Measurements from ENCODE around the gene FCHSD2. TPM values are rescaled to one million over a fixed set of nuclear protein-coding genes. Genes with fewer than 3 reads are reported as not detected.

The FCHSD2 gene
- total and polyA plus RNA-seq, 2 of the 13 experiments (the other 11 are each of a cell fraction or from before 2014, with no cell fraction given): 20.5 to 24.8 TPM

- TF ChIP-seq ZNF101 (CRISPR knock-in tag; IDR thresholded peaks at IDR 0.05; ENCODE audit: borderline replicate concordance, low read depth) (no peak), CSRNP1 (CRISPR knock-in tag; IDR thresholded peaks at IDR 0.05) (0 out of 2 replicates have a peak, but pooled peaks have one; percentile 45), ZNF382 (CRISPR knock-in tag; IDR thresholded peaks at IDR 0.05; ENCODE audit: borderline replicate concordance) (no peak), ZNF776 (CRISPR knock-in tag; IDR thresholded peaks at IDR 0.05) (no peak), ZNF556 (CRISPR knock-in tag; IDR thresholded peaks at IDR 0.05; ENCODE audit: borderline replicate concordance) (no peak), NFKB2 (CRISPR knock-in tag; IDR thresholded peaks at IDR 0.05; ENCODE audit: borderline replicate concordance) (no peak), ZNF383 (CRISPR knock-in tag; IDR thresholded peaks at IDR 0.05; ENCODE audit: borderline replicate concordance) (no peak; the same call in 1 of the 2 replicates), ZFAT (CRISPR knock-in tag; conservative IDR thresholded peaks at IDR 0.05) (no peak), CBX2 (IDR thresholded peaks at IDR 0.05; ENCODE audit: low read depth, low read length) (no peak), CBX2 (CRISPR knock-in tag; IDR thresholded peaks at IDR 0.05; ENCODE audit: low read depth) (no peak), BCL3 (CRISPR knock-in tag; IDR thresholded peaks at IDR 0.05) (no peak), IRX3 (CRISPR knock-in tag; IDR thresholded peaks at IDR 0.05; ENCODE audit: borderline replicate concordance, low read depth) (no peak), U2AF2 (IDR thresholded peaks at IDR 0.05; ENCODE audit: low read depth, low read length) (no peak)
- TF ChIP-seq, protein P1, sequence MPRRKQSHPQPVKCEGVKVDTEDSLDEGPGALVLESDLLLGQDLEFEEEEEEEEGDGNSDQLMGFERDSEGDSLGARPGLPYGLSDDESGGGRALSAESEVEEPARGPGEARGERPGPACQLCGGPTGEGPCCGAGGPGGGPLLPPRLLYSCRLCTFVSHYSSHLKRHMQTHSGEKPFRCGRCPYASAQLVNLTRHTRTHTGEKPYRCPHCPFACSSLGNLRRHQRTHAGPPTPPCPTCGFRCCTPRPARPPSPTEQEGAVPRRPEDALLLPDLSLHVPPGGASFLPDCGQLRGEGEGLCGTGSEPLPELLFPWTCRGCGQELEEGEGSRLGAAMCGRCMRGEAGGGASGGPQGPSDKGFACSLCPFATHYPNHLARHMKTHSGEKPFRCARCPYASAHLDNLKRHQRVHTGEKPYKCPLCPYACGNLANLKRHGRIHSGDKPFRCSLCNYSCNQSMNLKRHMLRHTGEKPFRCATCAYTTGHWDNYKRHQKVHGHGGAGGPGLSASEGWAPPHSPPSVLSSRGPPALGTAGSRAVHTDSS (CRISPR knock-in tag; conservative IDR thresholded peaks at IDR 0.05): no peak
Measured at GRCh38 chr11:73177380-73177777, 35.3 kb upstream of the FCHSD2 start (continued).
